GM19035 (cell line): ENCODE data around the gene SOX4.

Experiments
- ATAC-seq: cut with Tn5 transposase; IDR thresholded peaks from one replicate; pipeline ENCODE4 v1.9.1; 2021; ENCODE audit not compliant: unreplicated experiment

The SOX4 gene

GRCh38 chr6:21593927-21594415, 420 bp downstream of the SOX4 start:
- peak; percentile 10 for ATAC-seq

- ATAC-seq, result peak; percentile 14
These were observed 1.1 kb downstream of the SOX4 start for GRCh38 chr6:21594416-21595281.

- ATAC-seq, result peak; percentile 27
These were observed 2.0 kb downstream of the SOX4 start for GRCh38 chr6:21595285-21596144.

- ATAC-seq, result no peak
These were observed 2.8 kb downstream of the SOX4 start for GRCh38 chr6:21596145-21596948.

GRCh38 chr6:21596949-21597682, 3.6 kb downstream of the SOX4 start:
- ATAC-seq, result no peak

- no peak for ATAC-seq
These were observed 4.5 kb downstream of the SOX4 start for GRCh38 chr6:21597801-21598673.

GRCh38 chr6:21598674-21599023, 5.1 kb downstream of the SOX4 start:
- ATAC-seq, result no peak

GRCh38 chr6:21599051-21599696, 5.6 kb downstream of the SOX4 start:
- ATAC-seq, result no peak

GRCh38 chr6:21601339-21601923, 7.9 kb downstream of the SOX4 start:
- no peak for ATAC-seq

GRCh38 chr6:21601932-21602390, 8.4 kb downstream of the SOX4 start:
- ATAC-seq, result no peak

GRCh38 chr6:21603082-21603952, 9.8 kb downstream of the SOX4 start:
- ATAC-seq, result no peak

- no peak for ATAC-seq
These were observed 10.5 kb downstream of the SOX4 start for GRCh38 chr6:21604081-21604480.

- no peak for ATAC-seq
These were observed 11.6 kb downstream of the SOX4 start for GRCh38 chr6:21605166-21605565.

GRCh38 chr6:21608601-21609000, 15.1 kb downstream of the SOX4 start:
- no peak for ATAC-seq

- no peak for ATAC-seq
These were observed 16.4 kb downstream of the SOX4 start for GRCh38 chr6:21609881-21610329.

- ATAC-seq, result peak; percentile 92
These were observed 16.8 kb downstream of the SOX4 start for GRCh38 chr6:21610341-21610740.

- ATAC-seq, result no peak
These were observed 17.9 kb downstream of the SOX4 start for GRCh38 chr6:21611485-21611884.
